ENCODE data around the gene CPNE6. TPM values are rescaled to one million over a fixed set of nuclear protein-coding genes. Genes with fewer than 3 reads are reported as not detected.

The CPNE6 gene
- total RNA-seq, 1 experiment from 2014 or later: not detected

GRCh38 chr14:24076302-24076601, 4.9 kb downstream of the CPNE6 start:
- H3K4me1 Mint-ChIP-seq: peaks cover 31 to 40% of the 10 kb centered on the region in 2 experiments
- no peaks in the 10 kb centered on the region for H3K79me1 ChIP-seq (ENCODE audit: insufficient read depth, low read depth, low read length, poor library complexity, severe bottlenecking)
- no peak overlapping the region for H2BK5ac ChIP-seq (ENCODE audit: insufficient read length, low read length)
- no peaks in the 10 kb centered on the region for H3K36me3 Mint-ChIP-seq (ENCODE audit: insufficient read depth in 1 of 3, low read depth in 3 of 3)
- no peak overlapping the region for H2BK15ac ChIP-seq (ENCODE audit: low read depth, low read length)
- TF ChIP-seq, protein P1, sequence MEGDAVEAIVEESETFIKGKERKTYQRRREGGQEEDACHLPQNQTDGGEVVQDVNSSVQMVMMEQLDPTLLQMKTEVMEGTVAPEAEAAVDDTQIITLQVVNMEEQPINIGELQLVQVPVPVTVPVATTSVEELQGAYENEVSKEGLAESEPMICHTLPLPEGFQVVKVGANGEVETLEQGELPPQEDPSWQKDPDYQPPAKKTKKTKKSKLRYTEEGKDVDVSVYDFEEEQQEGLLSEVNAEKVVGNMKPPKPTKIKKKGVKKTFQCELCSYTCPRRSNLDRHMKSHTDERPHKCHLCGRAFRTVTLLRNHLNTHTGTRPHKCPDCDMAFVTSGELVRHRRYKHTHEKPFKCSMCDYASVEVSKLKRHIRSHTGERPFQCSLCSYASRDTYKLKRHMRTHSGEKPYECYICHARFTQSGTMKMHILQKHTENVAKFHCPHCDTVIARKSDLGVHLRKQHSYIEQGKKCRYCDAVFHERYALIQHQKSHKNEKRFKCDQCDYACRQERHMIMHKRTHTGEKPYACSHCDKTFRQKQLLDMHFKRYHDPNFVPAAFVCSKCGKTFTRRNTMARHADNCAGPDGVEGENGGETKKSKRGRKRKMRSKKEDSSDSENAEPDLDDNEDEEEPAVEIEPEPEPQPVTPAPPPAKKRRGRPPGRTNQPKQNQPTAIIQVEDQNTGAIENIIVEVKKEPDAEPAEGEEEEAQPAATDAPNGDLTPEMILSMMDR (conservative IDR thresholded peaks at IDR 0.05): no peak
- H3K27me3 ChIP-seq (ENCODE audit: insufficient read depth, low read length): no peaks in the 10 kb centered on the region
- H3K4ac ChIP-seq (ENCODE audit: low read depth, low read length): no peak overlapping the region
- no peak overlapping the region; a peak in 1 of 5 replicates for H3K4me3 Mint-ChIP-seq
- no peak overlapping the region for H2AK5ac ChIP-seq (ENCODE audit: insufficient read length, low read length)
- H2BK20ac ChIP-seq (ENCODE audit: low read depth, low read length, poor library complexity, severe bottlenecking): no peak overlapping the region
- H3K4me1 ChIP-seq (ENCODE audit: insufficient read depth, low read length): peaks cover 5% of the 10 kb centered on the region; the same call in 1 of the 2 replicates
- no peak overlapping the region for H2BK12ac ChIP-seq (ENCODE audit: insufficient read length, low read depth, low read length)
- no peaks in the 10 kb centered on the region for H3K23me2 ChIP-seq (ENCODE audit: insufficient read length, low read depth, low read length, poor library complexity, severe bottlenecking)
- no peaks in the 10 kb centered on the region for H3K9me3 ChIP-seq (ENCODE audit: control insufficient read depth, low read depth, low read length)
- DNase-seq: no peak
- H4K5ac ChIP-seq (ENCODE audit: insufficient read length, low read depth, low read length): no peak overlapping the region
- H3K79me2 ChIP-seq (ENCODE audit: insufficient read depth, low read length): no peaks in the 10 kb centered on the region
- H4K8ac ChIP-seq (replicated peaks; ENCODE audit: insufficient read length, low read depth, low read length): no peak overlapping the region
- no peak overlapping the region for H3K27ac ChIP-seq (ENCODE audit: insufficient read length, low read depth, low read length)
- no peak overlapping the region for H3K27ac Mint-ChIP-seq
- no peak overlapping the region for H2AFZ ChIP-seq (ENCODE audit: low read length)
- H3K14ac ChIP-seq (ENCODE audit: insufficient read depth, low read length): no peak overlapping the region; the same call in 1 of the 2 replicates
- H3K9ac ChIP-seq (ENCODE audit: extremely low read depth, insufficient read length, low read length): no peak overlapping the region
- no peak overlapping the region for H4K91ac ChIP-seq (ENCODE audit: insufficient read length, low read depth, low read length)
- WGBS (ENCODE audit: extremely low coverage, insufficient read length, low lambda C conversion rate): no CpG with 5 or more reads among the region's 10 CpGs
- no peak overlapping the region for H3T11ph ChIP-seq (ENCODE audit: low read length)
- H4K20me1 ChIP-seq (ENCODE audit: control insufficient read depth, insufficient read depth, insufficient read length): no peaks in the 10 kb centered on the region
- H3K56ac ChIP-seq (ENCODE audit: insufficient read length, low read depth, low read length): no peak overlapping the region
- no peak overlapping the region for H3K18ac ChIP-seq (ENCODE audit: insufficient read length, low read depth, low read length)
- peaks cover 8% of the 10 kb centered on the region for H3K27me3 Mint-ChIP-seq (ENCODE audit: low read depth)
- H3K4me2 ChIP-seq (ENCODE audit: insufficient read depth, insufficient read length, low read length): no peak overlapping the region
- no peak overlapping the region for H2BK120ac ChIP-seq (ENCODE audit: low read depth, low read length, poor library complexity, severe bottlenecking)
- no peaks in the 10 kb centered on the region for H3K9me3 Mint-ChIP-seq
- no peak overlapping the region for H3K23ac ChIP-seq (ENCODE audit: insufficient read length, low read depth, low read length)

Data from H9 (cell line).